ENCODE measurements around the gene DDX10.

Gene DDX10

DNA sequence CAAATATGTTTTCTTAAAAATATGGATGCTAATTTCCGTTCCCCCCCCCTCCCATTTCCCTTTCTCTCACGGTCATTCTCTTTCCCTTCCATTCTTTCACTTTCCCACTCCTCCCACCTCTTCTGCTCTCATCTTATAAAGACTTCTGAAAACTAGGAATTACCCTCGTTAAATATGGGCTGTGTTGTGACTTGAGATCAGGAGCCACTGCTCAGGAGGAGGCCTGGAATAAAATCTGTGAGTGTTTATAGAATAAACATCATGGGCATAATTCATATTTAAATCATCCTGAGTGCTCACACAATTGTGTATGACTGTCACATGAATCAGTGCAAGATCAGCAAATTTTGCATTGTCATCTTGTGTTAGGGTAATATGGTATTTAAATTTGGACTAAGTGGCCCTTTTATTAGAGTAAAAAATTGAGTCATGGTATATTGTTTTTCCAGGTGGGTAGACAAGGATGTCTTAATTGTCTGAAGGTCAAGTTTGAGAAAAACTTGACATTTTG lies 208.0 kb downstream of the DDX10 start:
- DNase-seq (ENCODE audit: low spot score), result no peak

DNA sequence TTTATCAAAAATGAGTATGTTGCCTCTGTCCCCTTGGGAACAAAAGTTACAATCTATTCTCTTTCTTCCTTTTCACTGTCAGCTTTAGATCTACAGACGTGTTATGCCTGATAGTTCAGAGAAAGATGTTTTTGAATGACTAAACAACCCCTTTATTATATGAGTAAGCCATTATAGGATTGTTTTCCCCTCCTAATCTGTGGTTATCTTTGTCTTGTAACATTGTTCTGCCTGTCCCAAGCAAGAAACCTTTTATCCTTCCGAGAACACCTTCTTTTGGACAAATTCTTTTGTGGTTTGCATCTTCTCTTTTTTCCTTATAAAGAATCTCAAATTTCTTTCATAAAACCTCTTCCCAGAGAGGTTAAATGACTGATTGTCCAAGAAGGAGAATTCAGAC lies 208.4 kb downstream of the DDX10 start:
- no peak for DNase-seq (ENCODE audit: low spot score)

DNA sequence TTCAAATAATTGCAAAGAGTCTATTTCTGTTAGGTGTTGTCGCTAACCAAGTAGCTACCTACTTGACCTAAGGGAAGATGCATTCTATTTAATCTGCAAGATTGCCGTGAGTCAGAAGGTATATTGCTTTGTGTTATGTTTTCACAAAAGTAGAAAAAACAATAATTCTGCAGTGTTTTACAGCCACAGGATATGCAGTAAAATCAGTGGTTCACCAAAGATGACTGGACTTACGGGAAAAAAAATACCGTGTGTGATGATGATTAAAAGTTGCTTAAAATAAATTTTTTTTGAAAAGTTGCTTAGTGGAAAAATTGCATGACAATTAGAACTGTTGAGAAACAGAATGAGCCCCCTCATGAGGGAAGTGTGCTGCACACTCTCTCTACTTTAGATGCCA lies 209.1 kb downstream of the DDX10 start:
- no peak for DNase-seq (ENCODE audit: low spot score)

DNA sequence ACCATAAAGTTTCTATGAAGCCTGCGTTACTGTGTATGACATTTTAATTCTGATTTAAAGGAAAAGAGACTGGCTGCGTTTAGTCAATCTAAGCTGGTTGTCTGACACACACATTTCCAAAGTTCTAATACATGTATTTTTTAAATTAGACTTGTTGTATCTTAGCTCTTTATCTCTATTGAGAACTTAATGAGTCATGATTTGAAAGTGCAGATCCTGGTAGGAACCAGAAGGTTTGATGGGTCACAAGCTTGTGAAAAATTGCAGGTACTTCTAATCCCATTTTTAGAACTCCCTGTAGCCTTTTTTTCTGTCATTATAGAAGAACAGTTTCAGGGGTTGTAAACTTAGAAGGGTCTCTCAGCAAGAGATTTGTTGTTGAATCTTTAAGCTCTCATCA lies 210.3 kb downstream of the DDX10 start:
- DNase-seq (ENCODE audit: low spot score), result no peak

DNA sequence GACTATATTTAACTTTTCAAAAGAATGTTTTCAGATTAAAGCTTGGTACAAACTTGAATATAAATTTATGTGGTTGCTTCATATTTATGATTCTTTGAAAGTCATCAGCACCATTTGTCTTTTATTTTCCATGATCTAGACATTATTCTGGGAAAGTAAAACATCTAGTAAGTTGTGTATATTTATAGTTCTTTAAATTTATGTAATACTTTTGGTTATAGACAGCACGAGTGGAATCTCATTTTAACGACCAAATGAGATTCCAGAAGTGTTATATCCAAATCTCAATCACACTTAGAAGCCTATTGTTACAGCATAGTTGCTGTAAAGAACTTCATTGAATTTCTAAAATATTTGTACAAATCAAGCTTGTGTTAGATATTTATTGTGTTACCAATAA lies 212.3 kb downstream of the DDX10 start:
- no peak for DNase-seq (ENCODE audit: low spot score)

DNA sequence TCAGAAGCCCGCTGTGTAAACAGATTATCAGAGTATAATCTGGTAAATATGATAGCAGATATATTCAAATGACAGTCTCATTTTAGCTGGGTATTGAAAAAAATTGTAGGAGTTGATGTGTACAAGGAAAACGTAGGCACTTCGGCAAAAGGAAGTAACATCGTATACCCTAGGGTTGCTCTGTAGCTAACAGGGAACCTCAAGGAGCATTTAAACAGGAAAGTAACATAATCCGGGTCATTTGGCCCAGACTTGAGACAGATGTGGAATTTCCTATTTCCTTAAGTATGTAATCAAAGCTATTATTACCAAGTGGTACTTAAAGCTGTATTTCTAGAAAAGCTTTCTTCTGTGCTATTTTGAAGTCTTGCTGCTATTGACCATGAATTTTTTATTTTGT lies 215.6 kb downstream of the DDX10 start:
- no peak for DNase-seq (ENCODE audit: low spot score)

DNA sequence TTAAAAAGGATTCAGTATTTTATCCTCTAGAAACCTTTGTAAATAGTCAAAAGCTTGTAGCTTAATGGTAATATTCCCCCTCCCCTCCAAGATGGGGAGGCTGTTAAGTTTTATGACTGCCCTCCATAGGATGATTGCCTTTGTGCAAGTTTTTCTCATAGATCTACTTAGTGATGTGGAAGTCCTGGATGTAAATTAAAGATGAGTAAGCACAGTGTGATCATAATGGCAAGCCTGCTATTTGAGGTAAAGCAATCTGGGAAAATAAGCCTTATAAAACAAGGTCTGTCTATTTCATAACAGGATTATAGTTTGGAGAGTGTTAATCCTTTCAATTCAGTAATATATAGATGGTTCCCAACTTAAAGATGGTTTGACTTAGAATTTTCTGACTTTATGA lies 216.3 kb downstream of the DDX10 start:
- DNase-seq (ENCODE audit: low spot score), result no peak

DNA sequence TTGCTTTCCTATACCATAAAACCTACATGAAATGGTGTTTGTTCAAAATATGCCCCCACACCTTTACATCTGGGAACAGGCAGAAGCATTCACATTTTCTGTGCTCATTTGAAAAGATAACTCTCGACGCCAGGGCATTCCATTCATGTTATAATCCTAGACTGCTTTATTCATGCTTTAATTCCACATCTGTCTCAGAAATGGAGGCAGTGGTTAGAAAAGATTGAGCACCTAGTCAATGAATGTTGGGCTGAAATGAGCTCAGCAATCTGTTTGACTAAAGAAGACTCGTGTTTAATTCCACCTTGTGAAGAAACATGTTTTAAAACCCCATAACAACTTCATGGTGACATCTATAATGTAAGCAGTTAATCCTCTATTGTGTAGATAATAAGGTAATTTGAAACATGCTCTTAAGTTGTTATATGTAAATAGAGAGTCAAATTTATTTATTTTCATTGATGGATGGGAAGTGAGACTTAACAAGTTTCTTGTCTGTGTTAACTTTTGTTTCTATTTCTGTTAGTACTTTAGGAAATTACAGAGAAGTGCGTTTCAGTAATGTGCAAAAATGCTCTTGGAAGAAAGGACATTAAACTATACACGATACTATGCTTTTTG lies 217.5 kb downstream of the DDX10 start:
- no peak for DNase-seq (ENCODE audit: low spot score)

DNA sequence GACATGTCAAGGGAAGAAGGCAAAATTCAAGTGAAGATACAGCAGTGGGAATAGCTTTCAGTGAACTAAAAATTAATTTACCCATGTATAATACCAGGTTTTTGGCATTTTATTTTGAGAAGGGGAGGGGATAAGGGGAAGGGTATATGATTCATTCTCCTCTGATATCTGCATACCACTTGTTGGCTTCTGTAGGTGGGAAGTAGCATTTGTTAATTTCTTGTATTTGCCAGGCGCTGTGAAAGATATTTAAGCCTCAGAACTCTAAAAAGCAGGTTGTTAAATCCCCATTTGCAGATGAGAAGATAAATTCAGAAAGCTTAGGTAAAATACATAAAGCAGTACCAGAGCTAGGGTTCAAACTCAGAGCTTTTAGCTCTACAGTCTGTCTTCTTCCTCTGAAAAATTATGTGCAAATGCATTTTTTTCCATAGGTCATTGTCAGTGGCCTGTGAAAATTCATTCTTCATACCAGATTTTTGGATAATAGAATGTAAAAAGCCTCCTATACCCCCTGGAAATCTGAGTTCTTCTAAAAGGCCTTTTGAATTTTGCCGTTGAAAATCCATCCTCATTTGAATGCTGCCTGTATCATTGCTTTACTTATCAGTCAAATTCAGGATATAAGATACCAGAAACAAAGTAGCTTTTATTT lies 221.3 kb downstream of the DDX10 start:
- no peak for DNase-seq (ENCODE audit: low spot score)

DNA sequence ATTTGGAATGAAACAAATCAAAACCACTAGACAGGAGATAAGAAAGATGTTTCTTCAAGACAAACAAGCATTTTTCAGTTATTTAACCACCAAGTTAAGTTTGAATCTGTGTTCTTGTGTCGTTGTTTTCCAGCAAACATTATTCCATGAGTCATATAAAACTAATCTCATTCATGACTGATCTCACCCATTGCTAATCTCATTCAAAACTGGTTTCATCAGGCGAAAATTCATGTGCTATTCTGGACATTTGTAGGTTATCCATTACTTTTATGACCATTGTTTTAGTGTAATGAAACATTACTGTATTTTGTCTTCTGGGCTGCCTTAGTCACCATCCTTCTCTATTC lies 221.8 kb downstream of the DDX10 start:
- DNase-seq (ENCODE audit: low spot score), result no peak

DNA sequence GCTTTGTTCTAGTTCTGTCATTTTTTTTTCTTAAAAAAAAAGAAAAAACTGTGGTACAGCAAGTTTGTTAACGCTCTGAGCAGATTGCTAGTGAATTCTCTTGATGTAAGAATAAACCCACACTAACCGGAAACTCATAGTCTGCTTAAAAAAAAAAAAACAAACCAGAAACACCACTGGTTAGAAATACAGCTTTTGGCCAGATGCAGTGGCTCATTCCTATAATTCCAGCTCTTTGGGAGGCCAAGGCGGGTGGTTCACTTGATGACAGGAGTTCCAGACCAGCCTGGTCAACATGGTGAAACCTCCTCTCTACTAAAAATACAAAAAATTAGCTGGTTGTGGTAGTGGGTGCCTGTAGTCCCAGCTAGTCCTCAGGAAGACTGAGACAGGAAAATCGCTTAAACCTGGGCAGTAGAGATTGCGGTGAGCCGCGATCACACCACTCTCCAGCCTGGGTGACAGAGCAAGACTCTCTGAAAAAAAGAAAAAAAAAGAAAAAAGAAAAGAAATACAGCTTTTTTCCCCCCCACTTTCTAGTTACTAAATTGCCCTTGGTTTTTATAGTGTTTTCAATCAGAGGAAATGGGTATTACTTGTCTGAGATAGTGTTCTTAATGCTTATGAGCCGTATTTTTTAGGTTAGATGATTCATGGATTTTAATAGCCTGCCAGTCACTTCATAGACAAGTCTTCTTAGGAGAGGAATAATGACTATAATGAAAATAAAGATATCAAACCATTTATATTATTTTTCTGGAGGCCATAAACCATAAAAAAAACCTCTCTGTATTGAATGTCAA lies 222.8 kb downstream of the DDX10 start:
- no peak for DNase-seq (ENCODE audit: low spot score)

DNA sequence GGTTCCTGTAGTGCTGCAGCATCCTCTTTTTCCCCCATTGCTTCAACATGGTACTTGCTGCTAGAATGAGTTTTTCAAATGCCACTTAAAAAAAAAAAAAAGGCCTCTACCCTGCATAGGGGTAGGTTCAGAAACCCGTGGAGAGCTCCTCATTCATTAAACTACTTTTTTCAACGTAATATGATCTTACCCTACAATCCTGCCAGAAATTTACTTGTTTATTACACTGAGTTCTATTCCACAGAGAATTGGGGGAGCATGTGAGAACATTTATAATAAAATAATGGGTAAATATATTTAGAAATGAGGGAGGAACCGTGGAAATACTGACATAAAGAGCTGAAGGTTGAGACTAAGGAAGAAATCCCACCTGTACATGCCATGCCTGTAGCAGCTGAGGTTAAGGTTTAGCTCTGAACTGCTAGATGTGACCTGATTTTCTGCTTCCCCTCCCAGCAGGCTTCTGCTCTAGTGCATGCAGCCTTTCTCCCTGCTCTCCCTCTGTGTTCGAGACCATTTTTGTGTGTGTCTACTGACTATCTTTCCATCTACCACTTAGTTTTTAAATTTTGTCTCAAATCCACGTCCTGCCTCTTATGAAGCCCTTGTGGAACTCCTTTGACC lies 225.7 kb downstream of the DDX10 start:
- DNase-seq (ENCODE audit: low spot score), result no peak

DNA sequence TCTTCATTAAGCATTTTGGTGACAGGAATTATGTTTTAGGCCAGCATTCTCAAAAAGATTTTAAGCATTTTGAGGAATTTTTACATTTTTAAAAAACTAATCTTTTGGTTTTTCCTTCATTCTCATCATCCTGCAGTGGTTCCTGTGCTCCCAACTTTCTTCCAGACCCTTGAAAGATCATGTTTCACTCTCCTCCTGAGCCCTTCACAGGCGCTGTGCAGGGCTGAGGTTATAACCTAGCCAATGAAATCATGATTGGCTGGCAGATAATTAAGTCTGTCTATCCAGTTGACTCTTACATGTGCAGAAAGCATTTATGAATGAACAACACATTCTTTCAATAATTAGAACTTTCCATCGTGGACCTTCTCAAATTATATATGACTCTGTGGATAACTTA lies 226.3 kb downstream of the DDX10 start:
- DNase-seq (ENCODE audit: low spot score), result no peak

DNA sequence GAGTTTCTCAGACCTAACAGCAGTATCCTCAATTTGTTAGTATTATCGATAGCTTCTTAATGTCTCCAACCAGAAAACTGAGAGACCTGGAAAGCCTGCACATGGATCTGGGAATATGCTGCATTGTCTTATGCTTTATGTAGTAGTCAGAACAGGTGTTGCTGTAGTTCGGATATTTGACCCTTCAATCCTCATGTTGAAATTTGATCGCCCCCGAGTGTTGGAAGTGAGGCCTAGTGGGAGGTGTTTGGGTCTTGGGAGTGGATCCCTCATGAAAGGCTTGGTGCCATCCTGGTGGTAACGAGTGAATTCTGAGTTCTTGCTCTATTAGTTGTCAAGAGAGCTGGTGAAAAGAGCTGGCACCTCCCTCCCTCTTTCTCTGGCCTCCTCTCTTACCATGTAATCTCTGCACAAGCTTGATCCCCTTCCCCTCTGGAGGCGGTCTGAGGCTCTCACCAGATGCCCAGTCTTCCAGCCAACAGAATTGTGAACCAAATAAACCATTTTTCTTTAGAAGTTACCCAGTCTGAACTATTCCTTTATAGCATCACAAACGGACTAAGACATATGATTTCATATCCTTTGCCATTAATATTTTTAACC lies 227.1 kb downstream of the DDX10 start:
- DNase-seq (ENCODE audit: low spot score), result no peak

DNA sequence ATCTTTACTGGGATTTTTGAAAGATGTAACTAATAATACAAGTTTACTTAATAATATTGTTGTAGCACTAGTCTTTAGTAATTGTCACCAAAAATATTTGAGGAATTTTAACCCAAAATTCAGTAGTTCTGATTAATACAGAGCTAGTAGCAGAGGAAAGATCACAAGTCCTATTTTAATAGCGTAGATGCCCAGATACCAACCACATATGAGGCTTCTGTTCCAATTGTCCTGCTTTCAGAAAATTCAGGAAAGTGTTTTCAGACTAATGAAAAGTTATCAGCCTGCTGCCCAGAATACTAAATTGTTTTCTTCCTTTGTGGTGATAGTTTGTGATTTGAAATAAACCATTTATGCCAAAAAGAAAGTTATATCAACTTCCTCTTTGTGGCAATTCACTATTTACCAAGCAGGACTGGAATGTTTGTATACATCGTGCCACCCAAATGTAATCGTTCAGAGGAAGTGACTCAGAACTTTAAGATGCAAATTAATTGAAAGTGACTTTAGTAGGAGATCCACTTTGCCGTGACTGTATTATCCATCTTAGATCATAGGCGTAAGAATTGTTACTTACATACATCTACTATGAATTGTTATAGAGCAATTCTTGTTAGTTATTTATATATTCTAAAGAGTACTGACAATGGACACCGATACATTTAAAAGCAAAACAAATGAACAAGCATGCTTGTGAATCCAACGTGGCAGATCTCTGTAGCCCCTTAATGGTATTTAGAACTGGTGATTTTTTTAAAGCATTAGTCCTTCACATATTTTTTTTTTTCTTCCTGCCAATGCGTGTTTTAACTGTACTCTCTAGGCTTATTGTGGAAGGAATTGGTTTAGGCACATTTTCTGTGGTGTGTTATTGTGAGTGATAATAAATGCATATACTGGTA lies 231.0 kb downstream of the DDX10 start:
- no peak for DNase-seq (ENCODE audit: low spot score)

DNA sequence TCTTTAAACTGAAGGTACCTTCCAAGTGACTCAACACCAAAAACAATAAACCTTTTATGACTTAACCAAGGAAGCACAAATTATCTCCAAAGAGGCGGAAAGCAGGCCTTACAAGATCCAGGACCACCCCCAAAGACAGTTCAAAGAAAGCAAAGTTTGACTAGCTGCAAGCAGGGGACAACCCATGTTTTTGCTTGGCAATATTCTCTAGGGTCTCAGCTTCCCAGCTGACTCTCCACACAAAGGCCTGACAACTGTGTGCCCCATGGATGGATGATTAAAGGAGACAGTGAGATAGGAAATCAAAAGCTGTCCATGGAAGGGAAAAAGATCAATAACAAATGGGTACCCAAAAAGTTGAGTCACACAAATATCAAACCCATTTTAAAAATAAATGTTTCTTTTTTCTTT lies 232.2 kb downstream of the DDX10 start:
- DNase-seq (ENCODE audit: low spot score), result no peak

DNA sequence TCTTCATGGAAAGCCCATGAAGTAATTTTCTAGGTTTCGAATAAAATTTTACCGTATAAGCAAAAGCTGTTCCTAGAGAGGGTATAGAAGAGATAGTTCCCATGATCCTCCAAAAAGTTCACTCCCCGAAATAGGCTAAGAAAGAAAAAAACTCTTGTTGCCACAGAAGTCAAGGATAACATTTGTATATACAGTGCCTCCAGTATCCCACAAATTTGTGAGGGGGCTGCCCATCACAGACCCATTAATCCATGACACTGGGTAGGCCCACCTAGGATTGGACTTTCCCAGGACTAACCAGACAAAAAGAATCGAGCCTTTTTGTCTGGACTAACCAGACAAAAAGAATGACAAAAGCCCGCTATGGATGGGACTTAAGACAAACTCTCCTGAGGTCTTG lies 233.0 kb downstream of the DDX10 start:
- no peak for DNase-seq (ENCODE audit: low spot score)

DNA sequence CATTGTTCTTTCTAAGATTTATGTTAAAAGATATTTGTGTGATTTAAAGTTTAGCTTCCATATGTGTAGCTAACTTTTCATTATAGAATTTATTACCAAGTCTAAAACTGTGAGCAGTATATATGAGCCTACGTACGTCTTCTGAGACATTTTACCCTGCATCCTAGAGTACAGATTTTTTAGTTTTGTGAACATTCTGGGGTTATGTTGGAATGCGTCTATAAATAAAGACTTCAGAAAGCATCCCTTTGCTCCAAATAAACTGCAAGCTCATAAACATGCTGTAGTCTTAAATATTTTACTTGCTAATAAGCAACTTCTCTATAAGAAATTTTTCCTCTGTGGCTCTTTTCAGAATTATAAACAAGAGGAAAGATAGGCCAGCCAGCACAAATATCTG lies 236.5 kb downstream of the DDX10 start:
- no peak for DNase-seq (ENCODE audit: low spot score)

DNA sequence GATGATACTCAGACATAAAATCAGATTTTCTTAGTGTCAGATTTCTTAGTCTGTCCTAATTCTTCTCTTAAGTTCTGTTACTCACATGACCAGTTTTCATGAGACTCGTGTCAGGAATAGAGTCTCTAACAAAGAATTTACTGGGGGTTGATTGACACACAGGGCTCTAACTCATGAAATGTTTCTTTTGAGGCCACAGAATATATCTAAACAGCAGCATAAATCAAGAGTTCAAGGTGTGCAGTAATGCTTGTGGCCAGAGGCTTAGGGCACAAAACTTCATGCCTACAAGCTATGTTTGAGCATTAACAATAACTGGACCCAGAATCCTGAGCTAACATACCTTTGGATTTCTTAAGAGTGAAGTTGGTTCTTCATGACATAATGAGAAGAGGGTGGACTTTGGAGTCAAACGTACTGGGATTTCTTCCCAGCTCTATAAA lies 237.2 kb downstream of the DDX10 start:
- no peak for DNase-seq (ENCODE audit: low spot score)

DNA sequence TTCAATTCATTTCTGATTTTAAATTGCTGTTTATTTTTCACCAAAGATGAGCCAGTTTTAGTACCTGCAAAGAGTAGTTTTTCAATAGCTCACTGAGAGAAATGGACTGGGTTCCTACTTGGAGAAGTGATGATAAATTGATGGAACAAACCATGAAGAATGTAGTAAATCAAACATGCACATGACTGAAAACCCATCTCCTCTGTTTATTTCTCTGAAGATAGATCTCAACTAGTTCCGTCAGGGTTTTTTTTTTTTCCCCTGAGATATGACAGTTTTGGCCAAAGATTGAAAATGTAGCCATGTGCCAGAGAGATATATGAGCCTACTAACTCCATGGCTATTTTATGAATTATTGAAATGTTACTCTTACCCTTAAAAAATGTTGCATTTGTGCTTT lies 239.6 kb downstream of the DDX10 start:
- no peak for DNase-seq (ENCODE audit: low spot score)

DNA sequence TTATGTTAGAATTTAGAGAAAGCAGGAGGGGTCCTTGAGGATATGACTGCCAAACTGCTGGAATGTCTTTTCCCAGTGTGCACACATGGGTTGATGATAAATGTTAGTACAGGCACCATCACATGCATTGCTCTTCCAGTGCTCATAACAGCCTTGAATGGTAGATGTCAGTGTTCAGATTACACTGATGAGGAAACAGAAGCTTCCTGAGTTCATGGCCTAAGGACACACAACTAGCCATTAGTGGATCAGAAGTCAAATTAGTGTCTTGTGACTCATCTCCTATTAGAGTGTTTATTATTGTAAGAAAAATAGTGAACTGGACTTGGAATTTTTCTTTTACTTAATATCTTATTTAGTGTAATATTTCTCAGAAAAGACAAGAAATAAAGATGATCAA lies 241.5 kb downstream of the DDX10 start:
- no peak for DNase-seq (ENCODE audit: low spot score)

Measured in hepatic stellate cell (primary cell).